Left lobe of liver (tissue), 2 donors: ENCODE measurements around the gene NCSTN. TPM values are rescaled to one million over a fixed set of nuclear protein-coding genes. Genes with fewer than 3 reads are reported as not detected.
A peak's percentile ranks its signal among the peaks of the same experiment; 100 is the strongest.
"Not testable (repeated sequence)": the region's sequence is repeated elsewhere in the genome, so short reads cannot be mapped to it uniquely, and the experiment has no call there.

Experiments
- ATAC-seq: fragments of 200-7000 bp; cut with Tn5 transposase; one replicate; pipeline ENCODE4 v1.9.1; 2020; ENCODE audit warnings: mild to moderate bottlenecking, moderate library complexity
- DNase-seq: peaks from one replicate; pipeline ENCODE4 v3.0.0-alpha.2; 2020; ENCODE audit warnings: low spot score
- total RNA-seq: library from RNA; stranded (reverse); gene quantifications from one replicate; pipeline ENCODE4 v1.2.1, GENCODE V29; 2021
- donor health status: DM: no; HTN: no; CAD: no; lungs with moderate emphysema.
- donor health status: DM: no; HTN: yes; CAD: no.

The NCSTN gene
- total RNA-seq, 1 donor from 2014 or later: 32.1 TPM

DNA sequence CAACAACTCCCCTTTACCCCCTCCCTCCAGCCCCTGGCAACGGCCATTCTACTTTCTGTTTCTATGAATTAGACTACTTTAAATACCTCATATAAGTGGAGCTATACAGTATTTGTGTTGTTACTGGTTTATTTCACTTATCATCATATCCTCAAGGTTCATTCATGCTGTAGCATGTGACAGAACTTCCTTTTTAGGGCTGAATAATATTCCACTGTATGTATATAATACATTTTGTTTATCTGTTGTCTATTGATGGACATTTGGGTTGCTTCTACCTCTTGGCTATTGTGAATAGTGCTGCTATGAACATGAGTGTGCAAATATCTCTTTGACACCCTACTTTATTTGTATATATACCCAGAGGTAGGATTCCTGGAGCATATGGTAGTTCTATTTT is 25.9 kb downstream of the NCSTN start:
- DNase-seq (no peak), ATAC-seq (no peak)

DNA sequence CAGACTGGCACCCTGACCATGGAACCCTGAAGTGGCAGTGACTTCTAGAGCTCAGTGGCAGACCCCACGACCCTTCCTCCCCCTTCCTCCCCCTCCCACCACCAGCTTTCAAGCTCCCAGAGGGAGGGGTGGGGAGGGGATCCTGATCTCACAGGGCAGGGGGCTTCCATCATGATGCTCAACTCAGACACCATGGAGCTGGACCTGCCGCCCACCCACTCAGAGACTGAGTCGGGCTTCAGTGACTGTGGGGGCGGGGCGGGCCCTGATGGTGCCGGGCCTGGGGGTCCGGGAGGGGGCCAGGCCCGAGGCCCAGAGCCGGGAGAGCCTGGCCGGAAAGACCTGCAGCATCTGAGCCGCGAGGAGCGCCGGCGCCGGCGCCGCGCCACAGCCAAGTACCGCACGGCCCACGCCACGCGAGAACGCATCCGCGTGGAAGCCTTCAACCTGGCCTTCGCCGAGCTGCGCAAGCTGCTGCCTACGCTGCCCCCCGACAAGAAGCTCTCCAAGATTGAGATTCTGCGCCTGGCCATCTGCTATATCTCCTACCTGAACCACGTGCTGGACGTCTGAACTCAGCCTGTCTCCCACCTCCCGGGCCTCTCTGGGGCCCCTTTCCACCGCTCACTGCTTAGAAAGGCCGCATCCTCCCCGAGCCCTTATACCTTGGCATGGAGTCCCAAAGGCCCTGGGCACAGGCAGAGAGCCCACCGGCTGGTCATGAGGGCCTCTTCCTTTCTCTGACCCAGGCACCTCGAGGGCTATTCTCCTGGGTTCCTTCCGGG is 27.6 kb downstream of the NCSTN start:
- ATAC-seq (no peak), DNase-seq (peak; percentile 31)

DNA sequence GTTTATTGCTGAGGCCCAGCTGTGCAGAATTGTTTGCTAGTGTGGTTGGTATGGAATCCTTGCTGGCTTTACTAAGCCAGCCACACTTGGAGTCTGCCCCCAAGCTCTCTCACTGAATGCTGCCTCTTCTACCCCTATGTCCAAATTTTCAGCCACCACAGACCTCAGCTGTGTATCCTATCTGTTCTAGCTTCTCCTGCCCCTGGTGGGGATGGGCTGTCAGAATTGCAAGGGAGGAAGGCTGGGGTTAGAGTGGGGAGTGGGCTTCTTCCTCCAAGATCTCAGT is 28.1 kb downstream of the NCSTN start:
- ATAC-seq (no peak), DNase-seq (no peak)

DNA sequence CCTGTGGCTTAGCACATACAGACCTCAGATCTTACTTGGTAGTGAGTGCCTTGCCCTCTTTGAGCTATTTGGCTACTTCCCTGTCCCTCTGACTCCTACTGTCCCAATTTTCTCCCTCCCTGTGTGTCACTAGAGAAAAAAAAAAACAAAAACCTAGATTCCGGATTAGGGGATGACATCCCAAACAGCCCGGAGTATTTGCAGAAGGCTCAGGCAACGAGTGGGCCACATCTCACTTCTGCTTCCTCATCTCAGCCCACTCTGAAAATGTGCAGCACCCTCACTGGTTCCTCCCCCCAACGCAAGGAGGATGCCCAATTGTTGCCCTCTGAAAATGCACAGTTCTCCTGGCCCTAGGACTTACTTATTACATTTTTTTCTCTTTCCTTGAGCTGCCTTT is 28.6 kb downstream of the NCSTN start:
- no peak for DNase-seq
- ATAC-seq: no peak

DNA sequence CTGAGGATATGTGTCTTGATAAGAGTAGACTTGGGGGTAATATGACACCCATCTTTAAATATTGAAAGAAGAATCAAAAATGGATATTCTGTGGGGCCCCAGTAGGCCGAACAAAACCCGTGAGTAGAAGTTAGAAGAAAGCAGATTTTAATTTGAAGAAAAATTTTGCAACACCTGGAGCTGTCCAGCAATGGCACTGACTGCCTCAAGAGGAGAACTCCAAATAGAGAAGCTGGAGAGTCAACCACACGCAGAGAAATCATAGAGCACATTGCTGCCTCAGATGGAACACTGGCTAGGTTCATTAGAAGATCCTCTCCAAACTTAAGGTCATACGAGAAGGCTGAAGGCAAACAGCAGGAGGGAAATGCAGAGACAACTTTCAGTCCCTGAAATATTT is 30.5 kb downstream of the NCSTN start:
- DNase-seq (no peak), ATAC-seq (no peak)

DNA sequence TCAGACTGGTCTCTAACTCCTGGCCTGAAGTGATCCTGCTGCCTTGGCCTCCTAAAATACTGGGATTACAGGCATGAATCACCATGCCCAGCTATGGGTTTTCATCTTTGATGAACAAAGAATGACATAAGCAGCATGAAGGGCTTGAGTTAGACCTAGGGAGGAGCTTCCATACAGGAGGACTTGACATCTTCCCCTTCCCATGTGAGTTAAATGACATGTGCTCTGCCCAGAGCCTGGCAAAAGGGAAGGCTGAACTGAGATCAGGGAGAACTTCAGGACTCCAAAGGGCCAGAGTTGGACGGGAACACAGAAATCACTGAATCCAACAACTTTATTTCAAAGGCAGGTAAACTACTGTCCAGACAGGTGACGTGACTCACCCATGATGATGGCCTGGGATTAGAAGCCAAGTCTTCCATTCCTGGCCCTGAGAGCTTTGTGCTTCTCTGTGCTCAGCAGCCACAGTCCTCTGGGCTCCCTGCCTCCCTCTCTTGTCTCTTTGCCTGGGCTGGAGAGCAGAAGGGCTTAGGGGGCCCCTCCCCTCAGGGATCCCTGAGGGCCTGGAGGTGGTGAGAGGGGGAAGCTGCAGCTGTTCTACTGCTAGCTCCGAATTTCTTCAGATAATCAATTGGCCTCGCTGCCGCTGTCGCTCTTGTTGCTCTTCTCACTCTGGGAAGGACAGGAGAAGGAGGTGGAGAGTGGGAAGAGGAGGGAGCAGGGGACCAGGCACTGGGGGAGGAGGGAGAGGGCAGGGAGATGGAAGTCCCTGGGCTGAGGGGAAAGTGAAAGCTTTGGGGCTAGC is 31.3 kb downstream of the NCSTN start:
- ATAC-seq: no peak
- no peak for DNase-seq

DNA sequence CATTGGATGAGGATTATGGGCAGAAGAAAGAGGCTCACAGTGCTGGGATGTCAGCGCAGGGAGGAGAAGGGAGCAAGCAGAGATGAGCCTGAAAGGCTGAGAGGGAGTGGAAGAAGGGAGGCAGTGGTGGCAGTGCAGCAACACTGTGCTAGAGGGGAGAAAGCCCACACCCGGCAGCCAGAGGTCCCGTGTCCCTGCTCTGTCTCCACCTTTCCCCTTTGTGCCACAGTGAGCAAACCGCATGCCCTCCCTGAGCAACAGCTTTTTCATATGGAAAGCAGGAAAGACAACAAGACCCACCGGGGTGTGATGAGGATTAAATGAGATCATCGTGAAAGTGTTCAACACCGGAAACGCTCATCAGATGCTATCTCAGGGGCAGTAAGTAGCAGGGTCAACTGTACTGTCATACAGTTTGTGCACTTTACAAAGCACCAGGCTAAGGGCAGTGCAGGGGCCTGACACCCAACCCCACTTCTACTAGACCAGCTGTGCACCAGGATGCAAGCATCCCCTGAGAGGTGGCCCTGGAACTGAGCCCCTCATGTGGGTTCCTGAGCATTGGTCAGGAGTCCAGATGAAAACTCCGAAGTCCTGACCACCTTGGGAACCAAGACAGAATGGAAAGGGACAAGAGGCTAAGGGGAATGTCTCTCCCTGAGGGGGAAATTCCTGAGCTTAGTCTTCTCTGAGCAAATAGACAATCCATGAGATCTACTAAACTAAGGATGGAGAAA is 32.8 kb downstream of the NCSTN start:
- ATAC-seq: peak; percentile 12
- DNase-seq: no peak

DNA sequence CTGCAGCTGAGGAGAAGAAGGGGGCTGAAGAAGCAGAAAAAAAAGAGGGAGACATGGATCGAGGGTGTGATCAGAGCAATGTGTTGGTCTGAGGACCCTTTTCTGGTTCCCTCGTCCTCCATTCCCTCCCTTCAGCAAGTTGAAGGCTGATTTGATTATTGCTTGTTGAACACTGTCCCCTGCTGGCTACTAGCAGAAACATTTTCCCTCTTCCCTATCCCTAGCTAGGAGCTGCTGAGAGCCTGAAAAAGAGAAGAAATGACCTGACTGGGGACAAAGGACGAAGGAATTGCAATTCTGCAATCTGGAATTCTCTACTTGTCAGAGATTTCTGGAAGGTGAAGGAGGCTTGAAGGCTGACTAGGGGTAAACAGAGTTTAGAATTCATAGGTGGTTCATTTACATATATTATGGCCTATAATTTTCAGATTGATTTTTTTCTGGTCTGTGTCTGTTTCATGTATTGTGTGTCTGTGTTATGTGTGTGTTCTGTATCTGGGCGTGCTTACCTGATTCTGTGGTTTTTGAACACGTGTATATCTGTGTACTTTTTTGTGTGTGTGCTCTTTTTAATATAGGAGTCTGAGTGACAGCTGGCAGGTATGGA is 33.4 kb downstream of the NCSTN start:
- peak; percentile 92 for ATAC-seq
- no peak for DNase-seq

DNA sequence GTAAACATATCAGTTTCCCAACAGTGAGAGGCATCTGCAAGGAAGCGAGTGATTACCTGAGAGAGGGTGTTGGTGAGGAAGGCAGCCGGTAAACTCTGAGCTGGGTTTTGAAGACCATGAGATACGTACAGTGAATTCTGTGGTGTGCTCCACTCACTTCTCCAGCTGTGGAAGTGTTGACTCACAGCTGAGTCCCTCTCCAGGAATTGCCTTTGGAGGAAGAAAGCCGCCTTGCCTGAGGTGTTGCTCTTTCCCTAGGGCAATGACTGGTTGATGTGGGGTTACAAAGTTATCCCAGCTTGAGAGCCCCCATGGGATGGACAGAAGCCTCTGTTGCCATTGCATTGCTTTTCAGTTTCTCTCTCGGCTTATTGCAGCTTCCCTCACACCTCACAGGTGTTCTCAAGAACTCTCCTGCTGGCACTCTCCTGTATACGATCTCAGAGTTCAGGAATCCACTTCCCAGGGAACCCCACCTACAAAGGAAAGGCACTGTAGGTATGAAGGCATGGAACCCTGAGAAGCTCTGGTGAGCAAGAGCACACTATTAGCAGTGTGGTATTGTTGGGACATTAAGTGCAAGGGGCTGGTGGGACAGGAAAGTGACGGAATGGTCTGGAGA is 34.5 kb downstream of the NCSTN start:
- no peak for ATAC-seq
- DNase-seq: no peak

DNA sequence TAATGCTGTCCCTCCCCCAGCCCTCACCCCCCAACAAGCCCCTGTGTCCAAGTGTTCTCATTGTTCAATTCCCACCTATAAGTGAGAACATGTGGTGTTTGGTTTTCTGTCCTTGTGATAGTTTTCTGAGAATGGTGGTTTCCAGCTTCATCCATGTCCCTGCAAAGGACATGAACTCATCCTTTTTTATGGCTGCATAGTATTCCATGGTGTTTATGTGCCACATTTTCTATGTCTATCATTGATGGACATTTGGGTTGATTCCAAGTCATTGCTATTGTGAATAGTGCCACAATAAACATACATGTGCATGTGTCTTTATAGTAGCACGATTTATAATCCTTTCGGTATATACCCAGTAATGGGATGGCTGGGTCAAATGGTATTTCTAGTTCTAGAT is 41.6 kb downstream of the NCSTN start:
- DNase-seq, ATAC-seq: not testable (repeated sequence)

DNA sequence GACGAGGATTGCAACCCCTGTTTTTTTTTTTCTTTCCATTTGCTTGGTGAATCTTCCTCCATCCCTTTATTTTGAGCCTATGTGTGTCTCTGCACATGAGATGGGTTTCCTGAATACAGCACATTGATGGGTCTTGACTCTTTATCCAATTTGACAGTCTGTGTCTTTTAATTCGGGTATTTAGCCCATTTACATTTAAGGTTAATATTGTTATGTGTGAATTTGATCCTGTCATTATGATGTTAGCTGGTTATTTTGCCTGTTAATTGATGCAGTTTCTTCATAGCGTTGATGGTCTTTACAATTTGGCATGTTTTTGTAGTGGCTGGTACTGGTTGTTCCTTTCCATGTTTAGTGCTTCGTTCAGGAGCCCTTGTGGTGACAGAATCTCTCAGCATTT is 45.2 kb downstream of the NCSTN start:
- ATAC-seq, DNase-seq: not testable (repeated sequence)

DNA sequence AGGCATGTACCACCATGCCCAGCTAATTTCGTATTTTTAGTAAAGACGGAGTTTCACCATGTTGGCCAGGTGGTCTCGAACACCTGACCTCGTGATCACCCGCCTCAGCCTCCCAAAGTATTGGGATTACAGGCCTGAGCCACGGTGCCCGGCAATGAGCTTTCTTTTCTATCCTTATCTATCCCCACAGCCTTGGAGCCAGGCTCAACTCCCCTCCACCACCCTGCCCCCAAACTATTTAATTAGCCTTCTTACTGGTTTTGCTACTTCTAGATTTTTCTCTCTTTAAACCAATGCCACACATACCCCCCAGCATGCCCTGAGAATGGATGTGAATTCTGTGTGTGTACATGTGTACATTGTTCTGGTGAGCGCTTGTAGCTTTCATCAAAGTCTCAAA is 51.5 kb downstream of the NCSTN start:
- ATAC-seq: no peak

DNA sequence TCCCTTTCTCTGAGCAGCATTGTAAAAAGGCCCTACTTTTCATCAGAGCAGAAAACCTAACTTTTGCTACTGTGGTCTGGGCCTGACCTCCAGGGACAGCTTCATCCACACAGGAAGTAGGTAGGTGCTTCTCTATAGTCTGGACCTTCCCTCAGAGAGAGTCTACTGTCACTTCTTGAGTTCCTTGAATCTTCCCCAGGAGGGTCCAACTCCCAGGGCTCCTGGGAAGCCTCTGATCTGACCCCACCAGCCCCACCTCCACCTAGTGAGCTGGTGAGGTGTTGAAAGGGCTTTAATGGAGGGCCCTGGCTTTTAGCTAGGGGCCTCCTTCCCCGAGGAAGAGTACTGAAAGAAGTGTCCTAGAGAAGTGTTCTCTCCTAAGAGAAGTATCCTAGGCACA is 54.5 kb downstream of the NCSTN start:
- no peak for ATAC-seq
- no peak for DNase-seq

More for the DNA sequence above, 51.5 kb downstream of the NCSTN start:
- no peak for DNase-seq

DNA sequence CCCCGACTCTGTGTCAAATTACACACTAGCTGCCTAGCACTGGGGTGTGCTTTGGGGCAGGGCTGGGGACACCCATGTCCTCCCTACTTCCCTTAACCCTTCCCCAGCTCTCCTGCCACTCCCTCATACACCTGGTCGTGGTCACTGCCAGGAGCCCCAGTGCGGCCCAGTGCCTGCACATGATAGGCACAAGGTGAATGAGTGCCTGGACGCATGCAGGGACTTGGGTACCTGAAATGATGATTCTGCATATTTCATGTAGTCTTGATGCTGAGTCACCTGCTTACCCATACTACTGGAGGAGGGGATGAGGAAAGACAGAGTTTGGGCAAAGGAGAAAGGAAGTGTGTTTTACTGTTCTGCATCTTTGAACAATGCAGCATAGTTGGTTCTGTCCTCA is 55.6 kb downstream of the NCSTN start:
- ATAC-seq: no peak

DNA sequence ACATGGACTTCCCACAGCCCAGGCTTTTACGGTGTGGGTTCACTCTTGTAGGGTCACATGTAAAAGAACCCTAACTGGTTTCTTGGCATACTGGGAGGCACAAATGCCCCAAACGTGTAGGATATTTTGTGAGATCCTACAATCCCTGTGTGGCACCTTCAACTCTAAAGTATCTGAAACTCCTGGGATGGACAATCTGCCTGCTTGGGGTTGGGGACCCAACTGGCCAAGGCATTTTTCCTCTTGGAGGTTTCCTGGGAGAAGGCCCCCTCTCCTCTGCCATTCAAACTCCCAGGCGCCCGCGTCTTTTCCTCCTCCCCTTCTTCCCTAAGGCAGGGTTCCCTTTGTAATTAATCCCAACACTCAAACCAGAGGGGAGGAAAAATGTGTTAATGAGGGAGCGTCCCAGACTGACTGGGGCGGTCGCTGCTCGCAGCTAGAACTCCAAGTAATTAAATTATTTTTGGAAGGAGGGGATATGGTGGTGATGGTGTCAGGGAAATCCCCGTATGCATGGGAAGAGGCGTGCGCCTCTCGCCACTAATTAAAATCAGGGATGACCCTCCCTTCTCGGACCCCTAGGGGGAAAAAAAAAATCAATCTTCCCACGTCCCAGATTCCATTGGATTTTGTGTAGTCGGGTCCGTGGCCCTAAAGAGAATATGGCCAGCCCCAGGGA is 56.5 kb downstream of the NCSTN start:
- ATAC-seq (no peak), DNase-seq (no peak)

More for the DNA sequence above, 55.6 kb downstream of the NCSTN start:
- no peak for DNase-seq

DNA sequence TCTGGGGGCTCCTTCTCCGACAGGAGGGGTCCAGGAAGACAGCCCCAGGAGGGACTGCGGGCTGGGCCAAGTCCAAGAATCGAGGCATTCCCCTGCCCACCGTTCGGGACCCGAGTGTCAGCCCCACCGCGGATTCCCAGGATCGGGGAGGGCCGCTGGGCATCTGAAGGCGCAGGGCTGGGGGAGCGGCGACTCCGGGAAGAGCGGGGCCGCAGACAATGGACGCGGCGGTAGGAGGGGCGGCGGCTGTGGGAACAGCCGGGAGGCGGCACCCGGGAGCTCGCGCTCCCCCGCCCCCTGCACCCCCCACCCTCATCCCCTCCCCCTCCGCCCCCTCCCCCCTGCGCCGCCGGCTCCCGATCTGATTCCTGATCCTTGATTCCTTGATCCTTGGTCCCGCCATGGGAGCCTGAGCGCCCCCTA is 57.1 kb downstream of the NCSTN start, which contains the start of gene VANGL2:
TSS of gene VANGL2 (plus strand) at position 342 of the 423 bp plus-strand sequence. CDS start 15,274 bp downstream, outside the sequence.
- ATAC-seq (peak; percentile 66), DNase-seq (no peak)

DNA sequence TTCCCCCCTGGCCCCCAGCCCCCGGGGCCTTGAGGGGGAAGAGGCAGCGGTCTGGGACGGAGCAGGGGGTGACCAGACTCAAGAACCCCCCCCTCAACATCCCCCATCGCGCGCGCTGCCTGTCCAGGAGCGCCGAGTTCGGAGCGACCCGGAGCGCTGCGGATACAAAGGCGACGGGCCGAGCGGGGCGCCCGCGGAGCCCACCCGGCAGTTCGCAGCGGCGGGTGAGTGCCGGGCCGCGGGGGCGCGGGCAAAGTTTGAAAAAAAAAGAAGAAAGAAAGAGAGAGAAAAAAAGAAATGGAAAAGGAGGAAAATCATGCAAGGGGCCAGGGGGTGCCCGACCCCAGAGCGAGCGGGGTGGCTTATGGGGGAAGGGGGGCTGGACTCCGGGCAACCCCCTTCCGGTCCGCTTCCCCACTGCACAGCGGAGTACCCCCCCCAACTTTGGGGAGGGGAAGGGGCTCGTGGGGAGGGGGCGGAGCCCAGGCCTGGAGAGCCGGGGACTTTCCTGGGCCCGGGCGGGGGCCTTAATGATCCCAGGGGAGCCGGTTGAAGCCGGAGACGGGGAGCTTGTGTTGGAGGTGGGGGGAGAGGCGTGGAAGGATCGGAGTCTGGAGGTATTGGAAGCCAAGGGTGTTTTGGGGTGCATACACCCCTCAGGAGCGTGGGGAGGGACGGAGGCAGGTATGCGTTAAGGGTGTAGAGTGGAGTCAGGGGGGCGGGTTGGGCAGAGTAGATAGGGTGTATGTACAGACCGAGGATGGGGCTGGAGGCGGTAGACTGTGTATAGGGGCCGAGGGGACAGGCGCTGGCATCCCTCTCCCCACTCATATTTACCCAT is 57.7 kb downstream of the NCSTN start:
- DNase-seq (no peak), ATAC-seq (no peak)

DNA sequence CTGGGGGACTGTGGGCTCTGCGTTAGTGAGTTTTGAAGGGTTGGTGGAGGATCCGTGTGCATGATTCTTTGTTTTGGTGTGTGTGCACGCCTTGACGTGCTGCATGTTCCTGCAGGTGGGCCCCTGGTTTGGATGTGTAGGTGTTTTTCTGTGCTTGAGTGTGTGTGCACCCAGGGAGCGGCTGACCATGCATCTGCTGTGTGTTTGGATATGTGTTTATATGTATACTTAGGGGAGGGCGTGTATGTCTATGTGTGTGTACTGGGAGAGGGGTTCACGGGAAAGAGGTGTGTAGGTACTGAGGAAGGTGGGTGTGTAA is 58.3 kb downstream of the NCSTN start:
- DNase-seq (no peak), ATAC-seq (no peak)
